ENCODE results near the gene XIAP.
"Not testable (repeated sequence)": the region's sequence is repeated elsewhere in the genome, so short reads cannot be mapped to it uniquely, and the experiment has no call there.

Gene XIAP

GRCh38 chrX:123924186-123924585 lies 64.3 kb downstream of the XIAP start:
- no peak for TF ChIP-seq CTCF (IDR thresholded peaks at IDR 0.05; ENCODE audit: low read depth, low read length)
- DNase-seq (ENCODE audit: extremely low read depth, low read depth), result no peak

GRCh38 chrX:123927845-123928244 lies 68.0 kb downstream of the XIAP start:
- no peak for TF ChIP-seq CTCF (IDR thresholded peaks at IDR 0.05; ENCODE audit: low read depth, low read length)
- DNase-seq (ENCODE audit: extremely low read depth, low read depth), result no peak

GRCh38 chrX:123932055-123932454 lies 72.2 kb downstream of the XIAP start:
- DNase-seq (ENCODE audit: extremely low read depth, low read depth), result not testable (repeated sequence)

- no peak for TF ChIP-seq CTCF (IDR thresholded peaks at IDR 0.05; ENCODE audit: low read depth, low read length)
- DNase-seq (ENCODE audit: extremely low read depth, low read depth), result no peak
These were observed 83.2 kb downstream of the XIAP start for GRCh38 chrX:123943074-123943473.

- TF ChIP-seq CTCF (IDR thresholded peaks at IDR 0.05; ENCODE audit: low read depth, low read length), result no peak
- no peak for DNase-seq (ENCODE audit: extremely low read depth, low read depth)
These were observed 83.6 kb downstream of the XIAP start for GRCh38 chrX:123943488-123943887.

- no peak for DNase-seq (ENCODE audit: extremely low read depth, low read depth)
- TF ChIP-seq CTCF (IDR thresholded peaks at IDR 0.05; ENCODE audit: low read depth, low read length), result no peak
These were observed 90.0 kb downstream of the XIAP start for GRCh38 chrX:123949846-123950245.

- no peak for TF ChIP-seq CTCF (IDR thresholded peaks at IDR 0.05; ENCODE audit: low read depth, low read length)
- no peak for DNase-seq (ENCODE audit: extremely low read depth, low read depth)
These were observed 99.6 kb downstream of the XIAP start for GRCh38 chrX:123959281-123960063.

GRCh38 chrX:123960956-123961267 lies 101.1 kb downstream of the XIAP start:
- no peak for TF ChIP-seq CTCF (IDR thresholded peaks at IDR 0.05; ENCODE audit: low read depth, low read length)
- no peak for DNase-seq (ENCODE audit: extremely low read depth, low read depth)

Data from AG09319 (cell line).